Measurements from ENCODE around the gene UMPS. TPM values are rescaled to one million over a fixed set of nuclear protein-coding genes. Genes with fewer than 3 reads are reported as not detected.

Gene UMPS
- total and polyA plus RNA-seq, 2 donors (not counting 1 experiment from before 2014, with no cell fraction given), result 6.6 to 21.4 TPM

GRCh38 chr3:124779116-124779515 lies 48.9 kb downstream of the UMPS start:
- ATAC-seq (ENCODE audit: low read depth), result no peak
- H3K4me1 Mint-ChIP-seq, result no peaks in the 10 kb centered on the region
- no peak overlapping the region for H3K4me3 ChIP-seq (ENCODE audit: control extremely low read depth in 1 of 5, extremely low read depth in 1 of 5, insufficient read depth in 1 of 5, low read depth in 2 of 5, low read length in 4 of 5)
- H3K27ac Mint-ChIP-seq, result no peak overlapping the region
- no peaks in the 10 kb centered on the region for H3K9me3 Mint-ChIP-seq (ENCODE audit: insufficient read depth)
- TF ChIP-seq, protein P1, sequence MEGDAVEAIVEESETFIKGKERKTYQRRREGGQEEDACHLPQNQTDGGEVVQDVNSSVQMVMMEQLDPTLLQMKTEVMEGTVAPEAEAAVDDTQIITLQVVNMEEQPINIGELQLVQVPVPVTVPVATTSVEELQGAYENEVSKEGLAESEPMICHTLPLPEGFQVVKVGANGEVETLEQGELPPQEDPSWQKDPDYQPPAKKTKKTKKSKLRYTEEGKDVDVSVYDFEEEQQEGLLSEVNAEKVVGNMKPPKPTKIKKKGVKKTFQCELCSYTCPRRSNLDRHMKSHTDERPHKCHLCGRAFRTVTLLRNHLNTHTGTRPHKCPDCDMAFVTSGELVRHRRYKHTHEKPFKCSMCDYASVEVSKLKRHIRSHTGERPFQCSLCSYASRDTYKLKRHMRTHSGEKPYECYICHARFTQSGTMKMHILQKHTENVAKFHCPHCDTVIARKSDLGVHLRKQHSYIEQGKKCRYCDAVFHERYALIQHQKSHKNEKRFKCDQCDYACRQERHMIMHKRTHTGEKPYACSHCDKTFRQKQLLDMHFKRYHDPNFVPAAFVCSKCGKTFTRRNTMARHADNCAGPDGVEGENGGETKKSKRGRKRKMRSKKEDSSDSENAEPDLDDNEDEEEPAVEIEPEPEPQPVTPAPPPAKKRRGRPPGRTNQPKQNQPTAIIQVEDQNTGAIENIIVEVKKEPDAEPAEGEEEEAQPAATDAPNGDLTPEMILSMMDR (IDR thresholded peaks at IDR 0.05), result no peak
- TF ChIP-seq EZH2 (IDR thresholded peaks at IDR 0.05; ENCODE audit: borderline replicate concordance, insufficient read depth, low read depth, low read length, poor library complexity, severe bottlenecking), result no peak
- intact Hi-C loops (cut with micrococcal nuclease), result no loop called here
- no peak overlapping the region for H2AFZ ChIP-seq (ENCODE audit: insufficient read depth, low read depth, low read length, poor library complexity, severe bottlenecking)
- POLR2A ChIA-PET, result no interaction called here
- no peak for DNase-seq
- no peaks in the 10 kb centered on the region for H3K4me1 ChIP-seq (ENCODE audit: control insufficient read depth in 2 of 2, insufficient read depth in 2 of 2, low read length in 2 of 2)
- H3K27me3 ChIP-seq (replicated peaks in 1 of 4; ENCODE audit: control extremely low read depth in 1 of 4, control insufficient read depth in 3 of 4, insufficient read depth in 4 of 4, low read length in 3 of 4), result no peaks in the 10 kb centered on the region
- WGBS (ENCODE audit: insufficient coverage), result 82% methylated on average over 5 of the region's 7 CpGs
- no peak overlapping the region for H3K27ac ChIP-seq (ENCODE audit: low read length in 2 of 2)
- no peak overlapping the region for H3K9ac ChIP-seq (ENCODE audit: low read length)
- no peaks in the 10 kb centered on the region for H3K79me2 ChIP-seq (ENCODE audit: control insufficient read depth, insufficient read depth, low read length)
- no peak overlapping the region for H3K4me3 Mint-ChIP-seq
- peaks cover 31% of the 10 kb centered on the region for H3K27me3 Mint-ChIP-seq
- H4K20me1 ChIP-seq (ENCODE audit: control insufficient read depth, insufficient read depth, low read length, poor library complexity, severe bottlenecking), result no peaks in the 10 kb centered on the region
- H3K9me3 ChIP-seq (ENCODE audit: control extremely low read depth in 1 of 3, control insufficient read depth in 2 of 3, insufficient read depth in 1 of 3, low read length in 2 of 3), result no peaks in the 10 kb centered on the region
- no peak overlapping the region for H3K4me2 ChIP-seq (replicated peaks; ENCODE audit: low read depth, low read length, poor library complexity, severe bottlenecking)
- CTCF ChIA-PET, result interaction anchor here (3.2 kb wide), 1 partner anchor 18 kb away, joined by 13 read pairs; no protein-coding TSS in a partner anchor
- H3K36me3 ChIP-seq (replicated peaks in 1 of 2; ENCODE audit: control extremely low read depth in 1 of 2, control insufficient read depth in 1 of 2, extremely low read depth in 1 of 2, insufficient read depth in 2 of 2, low read length in 1 of 2), result no peaks in the 10 kb centered on the region

- Mint-ChIP-seq H3K4me1 (no peaks in the 10 kb centered on the region), H3K27me3 (peaks cover 34% of the 10 kb centered on the region), H3K4me3 (no peak overlapping the region), H3K27ac (no peak overlapping the region), H3K9me3 (ENCODE audit: insufficient read depth) (no peaks in the 10 kb centered on the region)
- Histone ChIP-seq H3K4me1 (ENCODE audit: control insufficient read depth in 2 of 2, insufficient read depth in 2 of 2, low read length in 2 of 2) (no peaks in the 10 kb centered on the region), H4K20me1 (ENCODE audit: control insufficient read depth, insufficient read depth, low read length, poor library complexity, severe bottlenecking) (no peaks in the 10 kb centered on the region), H3K36me3 (replicated peaks in 1 of 2; ENCODE audit: control extremely low read depth in 1 of 2, control insufficient read depth in 1 of 2, extremely low read depth in 1 of 2, insufficient read depth in 2 of 2, low read length in 1 of 2) (no peaks in the 10 kb centered on the region), H3K9me3 (ENCODE audit: control extremely low read depth in 1 of 3, control insufficient read depth in 2 of 3, insufficient read depth in 1 of 3, low read length in 2 of 3) (no peaks in the 10 kb centered on the region), H3K4me3 (ENCODE audit: control extremely low read depth in 1 of 5, extremely low read depth in 1 of 5, insufficient read depth in 1 of 5, low read depth in 2 of 5, low read length in 4 of 5) (no peak overlapping the region), H3K9ac (ENCODE audit: low read length) (no peak overlapping the region), H3K79me2 (ENCODE audit: control insufficient read depth, insufficient read depth, low read length) (no peaks in the 10 kb centered on the region), H3K4me2 (replicated peaks; ENCODE audit: low read depth, low read length, poor library complexity, severe bottlenecking) (no peak overlapping the region), H3K27me3 (replicated peaks in 1 of 4; ENCODE audit: control extremely low read depth in 1 of 4, control insufficient read depth in 3 of 4, insufficient read depth in 4 of 4, low read length in 3 of 4) (no peaks in the 10 kb centered on the region), H3K27ac (ENCODE audit: low read length in 2 of 2) (no peak overlapping the region), H2AFZ (ENCODE audit: insufficient read depth, low read depth, low read length, poor library complexity, severe bottlenecking) (no peak overlapping the region)
- ChIA-PET CTCF (interaction anchor here (3.2 kb wide), 1 partner anchor 19 kb away, joined by 13 read pairs; no protein-coding TSS in a partner anchor), POLR2A (no interaction called here)
- intact Hi-C loops (cut with micrococcal nuclease), result no loop called here
- ATAC-seq (ENCODE audit: low read depth), result no peak
- no peak for TF ChIP-seq EZH2 (IDR thresholded peaks at IDR 0.05; ENCODE audit: borderline replicate concordance, insufficient read depth, low read depth, low read length, poor library complexity, severe bottlenecking)
- TF ChIP-seq, protein P1 (IDR thresholded peaks at IDR 0.05), result no peak
- no peak for DNase-seq
- 92% methylated on average over 8 of the region's 9 CpGs for WGBS (ENCODE audit: insufficient coverage)
Observed at GRCh38 chr3:124779751-124780191, 49.5 kb downstream of the UMPS start.
